Right renal cortex interstitium (tissue), 3 donors: ENCODE results near the gene LRPAP1. TPM values are rescaled to one million over a fixed set of nuclear protein-coding genes. Genes with fewer than 3 reads are reported as not detected.
"Not testable (repeated sequence)": the region's sequence is repeated elsewhere in the genome, so short reads cannot be mapped to it uniquely, and the experiment has no call there.

Source experiments
- DNase-seq, 3 donors: peaks; one replicate each; pipeline ENCODE4 v3.0.0-alpha.2; 2013; ENCODE audit warnings: low read depth in 3 of 3, low spot score in 2 of 3
- polyA plus RNA-seq, 3 donors: library from polyadenylated mRNA; unstranded; fragments of 120-200 nt; gene quantifications; one replicate each; pipeline ENCODE4 v1.2.1, GENCODE V29; 2013; ENCODE audit not compliant: insufficient read length in 3 of 3

The LRPAP1 gene
- polyA plus RNA-seq, 3 donors = 197 to 274 (median 198) TPM

DNA sequence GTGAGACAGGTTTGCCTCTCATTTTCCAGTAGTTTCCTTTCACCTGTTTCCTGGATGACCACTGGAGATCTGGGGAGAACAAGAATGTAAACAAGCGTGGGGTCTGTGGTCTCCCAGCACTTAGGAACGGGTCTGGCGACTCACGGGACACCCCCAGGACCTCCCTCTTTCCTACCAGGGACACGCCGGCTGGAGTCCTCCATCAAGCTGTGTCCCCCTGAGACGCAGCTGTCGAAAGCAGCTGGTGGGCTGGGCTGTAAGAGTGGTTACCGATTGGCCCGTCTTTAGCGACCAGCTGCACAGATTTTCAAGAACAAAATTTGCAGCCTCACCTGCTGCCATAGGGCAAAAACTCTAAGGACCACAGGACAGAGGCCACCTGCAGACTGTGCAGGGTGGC lies 11.9 kb downstream of the LRPAP1 start:
- no peak for DNase-seq

DNA sequence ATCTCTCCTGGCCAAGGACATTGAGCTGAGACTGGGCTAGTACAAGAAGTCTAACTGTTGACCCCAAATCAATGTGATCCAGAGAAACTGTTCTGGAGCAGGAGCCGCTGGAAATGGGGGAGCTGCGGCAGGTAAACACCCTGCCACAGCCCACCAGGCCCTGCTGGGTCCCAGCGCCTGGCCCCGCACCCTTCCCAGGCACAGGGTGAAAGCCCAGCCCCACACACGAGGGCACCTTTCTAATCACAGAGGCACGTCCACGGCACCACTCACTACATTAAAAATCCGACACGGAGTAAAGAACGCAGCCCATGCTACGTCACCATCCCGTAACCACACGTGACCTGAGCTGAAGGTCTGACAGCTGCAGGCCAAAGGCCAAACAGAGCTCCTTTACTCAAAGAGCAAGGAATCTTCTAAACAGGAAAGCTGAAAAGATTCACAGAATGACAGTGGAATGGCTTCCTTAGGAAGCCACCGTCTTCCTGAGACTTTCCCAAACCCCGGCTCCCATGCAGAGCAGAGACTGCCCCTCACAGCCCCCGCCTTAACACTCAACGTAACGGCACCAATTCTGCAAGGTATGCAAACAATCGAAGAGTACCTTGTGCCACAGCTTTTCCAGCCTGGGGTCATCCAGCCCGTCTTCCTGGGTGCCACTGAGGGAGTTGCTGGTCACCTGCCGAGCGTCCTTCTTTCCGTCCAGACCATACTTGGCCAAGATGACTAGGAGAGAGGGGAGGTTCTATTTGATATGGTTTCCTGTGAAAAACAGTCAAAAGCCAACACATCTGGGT lies 12.6 kb downstream of the LRPAP1 start:
- DNase-seq = no peak

DNA sequence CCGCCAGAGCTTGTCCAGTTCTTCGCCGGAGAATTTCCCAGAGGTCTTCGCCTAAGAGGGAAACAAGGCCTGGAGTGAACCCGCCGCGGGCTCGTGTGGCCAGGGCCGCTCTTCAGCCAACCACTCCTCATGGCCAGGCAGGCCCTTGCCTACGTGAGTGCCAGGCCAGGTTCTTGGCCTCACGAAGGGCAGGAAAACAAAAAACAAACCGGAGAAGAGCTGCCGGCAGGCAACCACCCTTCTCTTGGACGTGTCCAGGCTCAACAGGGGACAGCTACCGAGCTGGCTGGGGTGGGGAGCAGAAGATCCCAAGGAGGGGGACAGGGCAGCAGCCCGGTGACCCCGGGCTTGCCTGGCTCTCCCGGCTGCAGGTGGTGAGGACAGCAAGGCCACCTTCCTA lies 13.3 kb downstream of the LRPAP1 start:
- DNase-seq = no peak

DNA sequence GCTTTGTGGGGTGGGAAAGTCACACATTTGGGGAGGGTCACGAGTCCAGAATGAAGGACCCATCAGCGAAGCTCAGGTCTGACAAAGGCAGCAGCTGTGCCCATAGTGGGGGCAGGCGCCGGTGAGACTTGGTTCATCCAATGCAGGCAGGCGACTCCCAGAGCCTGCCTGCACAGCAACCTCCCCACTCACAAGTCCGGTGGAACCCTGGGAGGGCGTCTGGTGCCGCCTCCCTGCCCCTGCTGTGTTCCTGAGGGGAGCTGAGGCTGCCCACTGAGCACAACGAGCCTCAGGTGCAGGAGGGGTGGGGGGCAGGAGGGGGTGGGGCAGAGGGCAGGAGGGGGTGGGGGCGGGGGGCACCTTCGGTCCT lies 13.7 kb downstream of the LRPAP1 start:
- DNase-seq = no peak

DNA sequence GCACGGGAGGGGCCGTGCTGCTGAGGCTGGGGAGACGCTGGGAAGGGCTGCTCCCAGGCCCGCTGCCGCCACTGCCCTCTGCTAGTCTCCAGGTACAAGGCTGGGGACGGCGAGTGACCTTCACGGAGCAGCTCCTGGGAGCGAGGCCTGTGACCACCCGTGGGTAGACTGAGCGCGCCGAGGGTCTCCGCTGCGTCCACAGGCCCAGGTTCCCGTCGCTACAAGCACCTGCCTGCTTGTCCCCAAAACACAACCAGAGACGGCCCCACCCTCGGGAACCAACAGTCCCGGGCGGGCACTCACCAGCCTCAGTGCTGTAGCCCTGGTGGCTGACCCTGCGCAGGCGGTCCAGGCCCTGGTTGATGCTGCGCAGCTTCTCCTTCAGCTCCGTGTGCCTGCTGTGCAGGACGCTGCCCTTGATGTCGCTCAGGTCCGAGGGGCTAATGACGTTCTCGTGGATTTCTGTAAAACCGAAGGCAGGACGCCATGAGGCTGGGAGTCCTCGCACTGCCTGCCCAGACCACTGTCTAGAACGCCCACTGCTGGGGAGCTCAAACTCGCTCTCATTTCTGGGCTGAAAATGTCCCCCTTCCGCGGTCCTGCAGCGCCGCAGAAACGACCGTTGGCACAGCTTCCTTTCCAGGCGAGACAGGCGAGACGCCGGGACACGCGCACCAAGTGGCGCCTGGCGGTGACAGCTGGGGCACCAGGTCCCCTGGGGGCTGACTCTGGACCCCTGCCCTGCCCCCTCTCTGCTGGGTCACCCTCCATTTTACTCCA lies 14.3 kb downstream of the LRPAP1 start:
- DNase-seq = no peak

DNA sequence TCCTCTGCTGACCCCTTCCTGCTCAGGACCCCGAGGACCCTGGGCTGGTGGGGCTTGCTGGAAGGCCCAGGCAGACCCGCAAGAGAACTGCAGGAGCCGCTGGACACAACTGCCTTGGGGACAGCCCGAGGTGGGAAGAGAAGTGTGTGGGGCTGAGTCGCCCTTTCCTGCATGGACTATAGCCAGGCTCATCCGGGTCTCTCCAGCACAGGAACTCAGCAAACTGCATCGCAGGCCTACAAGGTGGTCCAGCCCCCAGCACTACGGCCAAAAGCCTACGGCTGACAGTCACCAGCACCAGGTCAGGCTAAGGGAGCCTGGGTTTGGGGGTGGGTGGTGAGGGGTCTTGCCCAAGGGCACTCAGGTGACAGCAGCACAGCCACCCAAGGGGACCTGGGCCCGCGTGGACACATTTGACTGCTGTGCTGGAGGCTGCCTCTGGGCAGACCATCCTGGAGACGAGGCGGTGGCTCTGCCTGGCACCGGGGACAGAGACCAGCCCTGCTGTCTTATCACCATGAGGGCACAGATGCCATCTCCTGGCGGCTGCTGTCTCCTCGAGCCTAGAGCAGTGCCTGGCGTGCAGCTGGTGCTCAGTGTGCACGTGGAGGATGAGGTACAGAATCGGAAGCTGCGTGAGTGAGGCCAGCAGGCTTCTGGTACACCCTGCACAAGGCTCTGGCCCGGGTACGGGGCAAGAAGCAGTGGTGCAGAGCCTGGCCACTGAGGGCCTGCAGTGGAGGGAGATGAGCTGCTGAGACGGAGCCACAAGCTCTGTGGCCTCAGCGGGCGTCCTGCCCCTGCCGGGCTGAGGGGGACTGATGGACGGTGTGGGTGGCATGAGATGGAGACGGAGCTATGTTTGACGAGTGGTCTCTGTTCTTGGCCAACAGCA lies 15.1 kb downstream of the LRPAP1 start:
- DNase-seq = no peak

DNA sequence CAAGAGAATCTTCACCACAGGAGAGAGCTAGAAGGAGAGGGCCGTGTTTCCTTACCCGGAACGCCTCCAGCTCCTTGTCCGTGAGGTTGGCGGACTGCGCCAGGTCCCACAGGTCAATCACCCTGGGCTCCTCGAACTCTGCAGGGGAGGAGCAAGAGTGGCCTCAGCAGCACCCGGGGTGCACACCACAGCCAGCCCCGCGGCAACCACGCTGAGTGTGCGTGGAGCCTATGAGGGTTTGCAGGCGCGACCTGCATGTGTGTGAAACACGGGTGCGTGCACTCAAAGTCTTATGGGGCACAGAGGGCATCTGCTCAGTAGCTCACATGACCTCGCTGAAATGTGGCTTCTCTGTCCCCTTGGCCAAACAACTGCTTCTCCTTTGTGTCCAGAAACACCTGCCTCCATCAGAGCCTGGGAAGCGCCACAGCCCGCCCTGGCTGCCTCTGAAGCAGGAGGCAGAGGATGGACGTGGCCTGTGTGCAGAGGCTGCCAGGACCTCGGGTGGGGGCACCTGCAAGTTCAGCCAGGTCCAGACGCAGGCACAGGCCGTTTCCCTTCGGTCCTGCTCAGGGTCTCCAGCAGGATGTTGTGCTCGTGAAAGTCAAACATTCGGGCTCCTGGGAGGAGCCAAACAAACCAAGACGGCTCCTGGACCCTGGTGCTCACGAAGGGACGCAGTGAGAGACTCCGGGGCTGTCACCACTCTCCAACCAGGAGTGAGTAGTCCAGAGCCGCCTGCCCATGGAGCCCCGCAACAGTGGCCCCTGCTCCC lies 16.0 kb downstream of the LRPAP1 start:
- no peak for DNase-seq

DNA sequence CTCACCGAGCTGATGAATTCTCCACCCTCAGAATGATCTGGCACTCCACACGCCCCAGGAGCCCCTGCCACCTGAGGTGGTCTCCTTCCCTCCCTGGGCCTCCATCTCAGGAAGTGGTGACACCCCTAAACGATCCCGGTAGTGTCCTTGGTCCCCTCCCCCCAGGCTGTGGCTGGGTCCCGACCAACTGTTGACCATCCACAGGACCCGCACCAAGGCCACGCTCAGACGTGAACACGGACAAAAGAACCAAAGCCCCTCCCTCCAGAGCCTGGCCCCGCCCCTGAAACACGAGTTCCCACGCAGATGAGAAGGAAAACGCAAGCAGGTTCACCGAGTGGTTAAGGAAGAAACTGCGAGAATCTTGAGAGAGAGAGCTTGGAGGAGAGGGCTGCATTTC lies 16.6 kb downstream of the LRPAP1 start:
- DNase-seq = no peak

DNA sequence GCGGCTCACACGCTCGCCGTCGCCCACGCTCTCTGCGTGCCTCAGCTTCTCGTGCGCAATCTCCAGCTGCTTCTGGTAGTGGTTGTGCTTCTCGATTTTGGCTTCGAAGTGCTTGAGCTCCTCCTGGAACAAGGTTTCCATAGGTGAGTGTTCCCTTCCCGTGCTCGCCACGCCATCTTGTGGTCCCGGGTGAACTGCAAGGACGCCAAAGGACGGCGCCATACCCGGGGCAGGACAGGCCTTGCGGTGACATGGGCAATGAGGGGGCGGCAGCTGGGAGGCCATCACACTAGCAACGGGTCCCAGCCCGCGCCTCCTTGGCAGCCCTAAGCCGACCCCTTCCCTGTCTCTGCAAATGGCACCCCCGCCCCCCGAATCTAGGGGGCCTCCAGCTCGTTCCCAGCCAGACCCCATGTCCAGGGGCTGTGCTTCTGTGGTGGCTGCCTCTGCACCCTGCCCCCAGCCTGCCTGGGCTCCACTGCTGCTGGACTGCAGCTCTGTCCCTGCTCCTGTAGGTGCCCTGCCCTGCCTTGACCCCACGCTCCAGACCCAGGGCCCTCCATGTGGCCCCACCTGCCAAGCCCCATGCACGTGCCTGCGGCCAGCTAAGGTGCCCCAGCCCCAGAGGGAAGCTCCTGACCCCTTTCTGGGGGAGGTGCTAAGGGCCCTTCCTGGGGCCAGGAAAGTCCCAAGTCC lies 17.3 kb downstream of the LRPAP1 start:
- no peak for DNase-seq

DNA sequence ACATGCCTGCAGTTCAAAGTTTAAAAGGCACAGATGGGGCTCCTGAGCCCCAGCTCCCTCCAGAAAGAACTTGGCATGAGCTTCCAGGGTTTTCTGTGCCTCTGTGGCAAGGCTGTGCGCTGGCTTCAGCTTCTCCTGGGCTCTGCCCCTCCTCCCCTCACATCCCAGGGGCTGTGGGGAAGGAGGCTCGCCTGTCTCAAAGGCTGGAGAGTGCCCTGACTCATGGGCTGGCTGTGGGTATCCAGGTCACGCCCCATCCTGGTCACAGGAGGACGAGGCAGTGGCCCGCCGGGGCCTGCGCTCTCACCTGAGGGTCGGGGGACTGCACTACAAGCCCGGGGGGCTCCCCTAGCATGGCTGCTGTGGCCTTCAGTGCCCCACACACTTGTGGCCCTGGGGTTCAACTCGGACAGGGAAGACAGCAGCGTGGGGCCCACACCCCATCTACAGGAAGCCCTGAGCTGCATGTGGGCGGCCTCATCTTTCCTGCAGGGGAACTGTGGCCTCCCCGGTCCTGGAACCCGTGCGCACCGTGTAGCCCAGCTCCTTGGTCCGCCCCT lies 17.9 kb downstream of the LRPAP1 start:
- no peak for DNase-seq

DNA sequence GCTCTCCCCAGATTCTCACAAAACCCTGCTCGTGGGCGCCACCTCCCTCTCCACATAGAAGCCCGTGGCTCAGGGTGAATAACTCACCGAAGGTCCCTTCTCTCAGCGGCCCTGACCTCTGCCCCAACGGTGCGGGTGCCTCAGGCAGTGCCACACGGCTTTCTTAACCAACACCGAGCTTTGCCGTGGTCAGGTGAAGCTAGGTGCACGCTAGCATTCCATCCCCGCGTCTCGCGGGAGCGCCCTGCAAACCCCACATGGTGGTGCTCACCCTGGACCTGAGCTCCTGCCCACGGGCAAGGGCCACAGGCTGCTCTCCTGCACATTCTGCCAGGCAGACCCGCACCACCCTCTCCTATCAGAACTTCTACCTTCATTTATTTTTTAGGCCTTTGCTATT lies 18.4 kb downstream of the LRPAP1 start:
- DNase-seq = no peak

DNA sequence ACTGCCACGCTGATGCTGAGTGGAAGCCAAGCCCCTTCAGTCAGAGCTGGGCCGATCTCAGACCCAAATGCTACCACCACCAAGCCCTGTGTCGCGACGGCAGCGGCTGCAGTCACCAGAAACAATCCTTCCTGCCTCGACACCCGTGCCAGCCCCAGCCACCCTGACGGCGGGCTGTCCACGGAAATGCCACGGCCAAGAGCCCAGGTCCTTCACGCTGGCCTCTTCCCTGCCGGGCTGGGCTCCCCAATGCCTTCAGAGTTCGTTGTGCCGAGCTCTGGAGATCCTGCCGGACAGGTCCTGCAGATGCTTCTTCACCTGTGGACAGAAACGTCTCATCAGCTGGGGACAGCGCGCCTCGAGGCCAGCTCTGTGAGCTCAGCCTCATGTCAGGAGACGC lies 19.5 kb downstream of the LRPAP1 start:
- DNase-seq = no peak

DNA sequence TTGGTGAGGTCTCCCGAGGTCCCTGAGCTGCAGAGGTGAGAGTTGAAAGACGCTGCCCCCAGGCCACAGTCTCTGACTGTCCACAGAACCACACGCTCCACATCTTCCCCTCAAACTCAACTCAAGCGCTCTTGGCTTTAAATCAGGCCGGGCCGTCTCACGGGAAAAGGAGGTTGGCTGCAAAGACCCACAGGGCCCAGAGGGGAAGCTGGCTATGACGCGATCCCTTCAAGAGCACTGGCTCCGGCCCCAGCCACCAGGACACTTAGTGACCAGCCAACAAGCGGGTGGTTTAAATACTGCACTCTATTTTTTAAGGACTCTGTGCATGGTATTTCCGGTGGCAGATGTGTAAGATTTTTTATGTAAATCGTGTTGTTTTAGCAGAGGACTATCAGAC lies 19.9 kb downstream of the LRPAP1 start:
- no peak for DNase-seq

DNA sequence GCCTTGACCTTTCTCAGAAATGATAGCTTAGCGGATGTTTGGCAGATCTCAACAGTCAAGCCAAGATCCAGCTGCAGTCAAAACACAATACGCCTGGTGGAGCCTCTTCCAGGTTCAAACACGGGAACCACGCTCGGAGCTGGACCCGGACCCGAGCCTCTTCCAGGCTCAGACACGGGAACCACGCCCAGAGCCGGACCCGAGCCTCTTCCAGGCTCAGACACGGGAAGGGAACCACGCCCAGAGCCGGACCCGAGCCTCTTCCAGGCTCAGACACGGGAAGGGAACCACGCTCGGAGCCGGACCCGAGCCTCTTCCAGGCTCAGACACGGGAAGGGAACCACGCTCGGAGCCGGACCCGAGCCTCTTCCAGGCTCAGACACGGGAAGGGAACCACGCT lies 20.6 kb downstream of the LRPAP1 start:
- not testable (repeated sequence) for DNase-seq

DNA sequence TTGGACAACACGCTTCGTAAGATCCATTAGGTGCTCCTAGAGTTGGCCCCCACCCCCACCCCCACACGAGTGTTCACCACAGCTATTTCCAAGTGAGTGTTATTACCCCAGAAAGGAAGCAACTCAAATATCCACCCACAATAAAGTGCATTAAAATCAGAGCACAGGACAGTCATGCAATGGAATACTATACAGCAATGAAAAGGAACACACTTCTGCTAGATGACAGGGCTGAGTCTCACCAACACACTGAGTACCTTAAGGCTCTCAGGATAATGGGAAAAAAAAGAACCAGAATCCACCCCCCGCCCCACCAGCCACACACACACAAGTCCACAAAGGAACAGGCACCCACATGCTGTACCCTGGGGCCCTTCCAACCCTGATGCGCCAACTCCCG lies 21.0 kb downstream of the LRPAP1 start:
- no peak for DNase-seq

DNA sequence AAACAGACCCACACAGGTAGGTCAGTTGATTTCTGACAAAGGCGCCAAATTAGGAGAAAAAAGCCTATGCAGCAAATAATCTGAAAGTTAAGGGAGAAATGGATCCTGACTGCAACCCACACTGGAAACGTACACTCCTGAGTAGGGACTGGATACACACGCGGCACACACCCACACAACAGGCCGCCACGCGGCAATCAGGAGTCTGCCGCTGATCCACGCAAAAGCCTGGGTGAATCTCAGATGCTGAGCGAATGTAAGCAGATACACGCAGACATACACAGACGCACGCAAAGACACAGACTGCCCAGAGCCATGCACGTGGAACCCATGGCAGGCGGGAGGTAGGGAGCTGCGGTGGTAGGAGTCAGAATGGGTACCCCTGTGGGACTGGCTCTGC lies 21.7 kb downstream of the LRPAP1 start:
- DNase-seq = no peak

DNA sequence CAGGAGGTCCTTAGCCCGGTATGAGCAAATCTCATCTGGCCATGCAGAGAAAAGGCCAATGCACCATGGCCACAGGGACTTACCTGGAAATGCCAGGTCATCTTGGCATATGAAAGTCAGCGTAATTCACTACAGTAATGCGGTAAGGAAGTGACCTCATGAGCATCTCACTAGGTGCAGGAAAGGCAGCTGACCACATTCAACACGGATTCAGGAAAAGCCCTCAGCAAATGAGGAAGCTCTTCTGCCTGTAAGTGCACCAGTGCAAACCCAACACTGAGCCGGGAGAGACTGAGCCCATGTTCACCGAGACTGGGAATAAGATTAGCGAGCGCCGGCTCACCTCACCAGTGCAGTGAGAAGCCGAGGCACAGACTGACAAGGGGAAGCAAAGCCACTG lies 23.7 kb downstream of the LRPAP1 start:
- no peak for DNase-seq

DNA sequence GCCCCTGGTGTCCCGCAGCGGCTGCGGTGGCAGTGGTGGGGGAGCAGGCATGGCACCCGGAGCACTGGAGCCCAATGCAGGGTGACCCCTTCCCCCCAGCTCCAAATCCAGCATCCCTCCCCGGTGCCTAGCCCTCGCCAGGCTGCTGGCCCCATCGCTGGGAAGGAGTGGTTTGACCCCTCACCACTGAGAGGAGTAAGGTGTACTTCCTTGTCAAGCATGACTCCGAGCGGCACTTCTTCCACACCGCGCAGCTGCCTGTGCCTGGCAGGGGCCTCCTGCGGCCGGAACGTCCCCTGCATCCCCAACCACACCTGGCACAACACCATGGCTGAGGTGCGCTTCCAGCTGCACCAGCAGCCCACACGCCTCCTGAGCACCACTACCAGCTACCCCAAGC lies 27.0 kb downstream of the LRPAP1 start:
- DNase-seq = no peak
